Pulmonary artery endothelial cell (primary cell): Measurements from ENCODE around the gene POU6F1. TPM values are rescaled to one million over a fixed set of nuclear protein-coding genes. Genes with fewer than 3 reads are reported as not detected.

ENCODE experiments used
- DNase-seq: peaks from one replicate; pipeline ENCODE4 v3.0.0-alpha.2; 2011; ENCODE audit warnings: low read depth, low spot score
- total RNA-seq: library from RNA; depleted of rRNA; stranded (reverse); fragments of >200 nt; gene quantifications from 2 replicates; pipeline ENCODE4 v1.2.3, GENCODE V29; 2014

The POU6F1 gene
- total RNA-seq, 1 donor from 2014 or later, result 1.3 TPM

DNA sequence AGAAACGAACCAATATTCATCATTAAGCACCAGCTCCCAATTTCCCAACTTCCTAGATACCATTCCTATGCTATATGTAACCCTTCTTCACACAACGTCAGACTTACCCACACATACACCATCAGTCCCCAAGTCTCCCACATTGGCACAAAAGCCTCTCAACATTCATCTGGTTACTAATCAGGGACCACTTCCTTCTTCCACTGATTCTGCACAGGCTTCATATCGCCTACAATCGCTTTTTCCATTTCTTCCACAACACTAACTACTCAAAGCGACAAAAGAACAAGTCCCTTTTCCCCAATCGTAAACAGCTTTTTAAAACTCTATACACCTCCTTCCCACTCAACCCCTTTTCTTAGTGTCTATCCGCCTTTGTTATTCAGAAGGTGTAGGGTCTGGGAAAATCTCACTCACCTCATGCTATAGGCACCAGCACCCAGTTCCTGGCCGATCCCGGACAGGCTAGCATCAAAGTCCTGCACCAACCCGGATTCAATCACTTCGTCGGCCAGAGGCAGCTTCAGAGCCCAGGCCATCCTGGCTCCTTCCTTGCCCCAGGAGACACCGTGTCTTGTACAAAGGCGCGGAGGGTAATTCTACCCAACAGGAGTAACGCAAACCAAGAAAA, 45.9 kb downstream of the POU6F1 start:
- no peak for DNase-seq

DNA sequence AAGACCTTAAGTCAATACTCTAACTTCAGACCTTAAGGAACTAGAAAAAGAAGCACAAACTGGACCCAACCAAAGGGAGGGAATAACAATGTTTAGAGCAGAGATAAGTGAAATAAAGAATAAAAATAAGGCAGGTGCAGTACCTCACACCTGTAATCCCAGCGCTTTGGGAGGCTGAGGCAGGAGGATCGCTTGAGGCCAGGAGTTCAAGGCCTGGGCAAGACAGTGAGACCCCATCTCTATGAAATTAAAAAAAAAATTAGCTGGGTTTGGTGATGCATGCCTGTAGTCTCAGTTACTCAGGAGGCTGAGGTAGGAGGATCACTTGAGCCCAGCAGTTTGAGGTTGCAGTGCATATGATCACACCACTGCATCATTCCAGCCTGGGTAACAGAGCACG, 54.1 kb downstream of the POU6F1 start:
- DNase-seq, result no peak

DNA sequence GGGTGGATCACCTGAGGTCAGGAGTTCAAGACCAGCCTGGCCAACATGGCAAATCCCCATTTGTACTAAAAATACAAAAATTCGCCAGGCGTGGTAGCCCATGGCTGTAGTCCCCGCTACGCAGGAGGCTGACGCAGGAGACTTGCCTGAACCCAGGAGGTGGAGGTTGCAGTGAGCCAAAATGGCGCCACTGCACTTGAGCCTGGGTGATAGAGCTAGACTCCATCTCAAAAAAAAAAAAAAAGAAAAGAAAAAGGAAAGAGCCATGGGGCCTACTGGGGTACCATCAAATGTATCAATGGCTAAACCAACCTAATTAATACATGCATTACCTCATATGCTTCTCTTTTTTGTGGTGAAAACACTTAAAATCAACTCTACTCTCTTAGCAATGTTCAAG, 55.6 kb downstream of the POU6F1 start:
- no peak for DNase-seq

DNA sequence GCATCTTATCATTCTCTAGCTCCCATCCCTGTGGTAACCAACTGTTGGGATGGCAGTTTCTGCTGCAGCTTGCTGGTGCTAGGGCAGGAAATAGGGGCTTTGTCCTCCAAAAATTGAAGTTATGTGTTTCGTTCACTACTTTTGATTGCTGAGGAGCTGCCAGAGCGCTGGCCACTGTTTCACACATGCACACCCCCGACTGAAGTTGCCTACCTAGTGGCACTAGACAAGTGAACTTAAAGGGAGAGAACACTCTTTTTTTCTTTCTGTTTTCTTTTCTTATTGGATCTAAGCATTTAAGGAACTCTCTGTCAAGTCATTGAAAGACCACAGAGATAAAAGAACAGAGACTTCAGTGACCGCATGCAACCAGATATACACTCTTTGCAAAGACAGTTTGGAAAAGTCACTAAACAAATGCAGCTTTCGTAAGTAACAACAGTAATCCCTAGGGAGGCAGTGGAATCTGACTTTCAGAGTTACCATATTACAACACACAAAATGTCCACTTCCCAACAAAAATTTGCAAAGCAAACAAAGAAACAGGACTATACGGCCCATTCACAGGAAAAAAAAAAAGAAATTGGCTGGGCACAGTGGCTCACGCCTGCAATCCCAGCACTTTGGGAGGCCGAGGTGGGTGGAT, 56.9 kb downstream of the POU6F1 start:
- no peak for DNase-seq

DNA sequence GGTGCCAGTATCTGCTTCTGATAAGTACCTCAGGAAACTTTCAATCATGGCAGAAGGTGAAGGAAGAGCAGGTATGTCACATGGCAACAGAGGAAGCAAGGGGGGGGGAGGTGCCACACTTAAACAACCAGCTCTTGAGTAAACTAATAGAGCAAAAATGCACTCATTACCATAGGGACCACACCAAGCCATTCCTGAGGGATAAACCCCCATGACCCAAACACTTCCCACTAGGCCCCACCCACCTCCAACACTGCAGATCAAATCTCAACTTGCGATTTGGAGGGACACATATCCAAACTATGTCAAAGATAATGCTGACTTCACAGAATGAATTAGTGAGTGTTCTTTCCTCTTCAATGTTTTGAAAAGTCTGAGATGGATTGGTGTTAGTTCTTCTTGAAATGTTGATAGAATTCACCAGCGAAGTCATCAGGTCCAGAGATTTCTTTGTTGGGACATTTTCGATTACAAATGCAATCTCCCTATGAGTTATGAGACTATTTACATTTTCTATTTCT, 61.6 kb downstream of the POU6F1 start:
- no peak for DNase-seq

DNA sequence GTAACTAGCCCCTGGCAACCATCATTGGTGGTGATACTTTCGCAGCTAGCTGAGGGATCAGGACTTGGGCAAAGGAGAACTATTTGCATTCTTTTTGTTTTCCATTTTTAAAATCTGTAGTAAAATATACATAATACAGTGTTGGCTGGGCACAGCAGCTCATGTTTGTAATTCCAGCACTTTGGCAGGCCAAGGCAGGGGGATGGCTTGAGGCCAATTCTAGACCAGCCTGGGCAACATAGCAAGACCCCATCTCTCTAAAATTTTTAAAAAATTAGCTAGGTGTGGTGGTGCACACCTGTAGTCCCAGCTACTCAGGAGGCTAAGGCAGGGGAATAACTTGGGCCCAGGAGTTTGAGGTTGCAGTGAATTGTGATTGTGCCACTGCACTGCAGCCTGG, 64.9 kb downstream of the POU6F1 start:
- DNase-seq, result no peak

DNA sequence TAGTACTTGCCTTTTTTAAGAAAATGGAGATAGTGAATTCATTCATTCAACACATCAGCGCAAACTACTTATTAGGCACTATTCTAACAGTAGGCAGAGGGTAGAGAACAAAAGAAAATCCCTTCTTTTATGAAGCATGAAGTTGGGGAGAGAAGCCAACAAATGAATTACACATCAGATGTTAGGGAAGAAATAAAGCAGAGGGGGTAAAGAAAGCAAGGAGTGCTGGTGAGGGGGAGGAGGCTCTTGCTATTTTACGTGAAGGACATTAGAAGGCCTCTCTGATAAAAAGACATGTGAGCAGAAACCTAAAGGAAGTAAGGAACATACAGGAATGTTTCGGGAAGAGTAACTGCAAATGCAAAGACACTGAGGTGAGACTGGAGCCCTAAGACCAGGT, 67.1 kb downstream of the POU6F1 start:
- no peak for DNase-seq

DNA sequence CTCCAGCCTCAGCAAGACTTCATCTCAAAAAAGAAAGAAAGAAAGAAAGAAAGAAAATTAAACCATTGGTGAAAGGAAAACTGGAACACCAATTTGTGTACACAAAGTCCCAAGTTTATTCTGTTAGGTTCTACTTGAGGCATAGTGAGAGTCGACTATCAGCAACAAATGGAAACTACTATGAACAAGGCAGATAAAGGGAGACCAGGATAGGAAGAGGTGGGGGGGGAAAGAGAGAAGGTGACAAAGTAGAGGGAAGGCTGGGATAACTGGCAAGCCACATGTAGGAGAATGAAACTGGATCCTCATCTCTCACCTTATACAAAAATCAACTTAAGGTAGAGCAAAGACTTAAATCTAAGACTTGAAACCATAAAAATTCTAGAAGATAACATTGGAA, 70.6 kb downstream of the POU6F1 start:
- no peak for DNase-seq

DNA sequence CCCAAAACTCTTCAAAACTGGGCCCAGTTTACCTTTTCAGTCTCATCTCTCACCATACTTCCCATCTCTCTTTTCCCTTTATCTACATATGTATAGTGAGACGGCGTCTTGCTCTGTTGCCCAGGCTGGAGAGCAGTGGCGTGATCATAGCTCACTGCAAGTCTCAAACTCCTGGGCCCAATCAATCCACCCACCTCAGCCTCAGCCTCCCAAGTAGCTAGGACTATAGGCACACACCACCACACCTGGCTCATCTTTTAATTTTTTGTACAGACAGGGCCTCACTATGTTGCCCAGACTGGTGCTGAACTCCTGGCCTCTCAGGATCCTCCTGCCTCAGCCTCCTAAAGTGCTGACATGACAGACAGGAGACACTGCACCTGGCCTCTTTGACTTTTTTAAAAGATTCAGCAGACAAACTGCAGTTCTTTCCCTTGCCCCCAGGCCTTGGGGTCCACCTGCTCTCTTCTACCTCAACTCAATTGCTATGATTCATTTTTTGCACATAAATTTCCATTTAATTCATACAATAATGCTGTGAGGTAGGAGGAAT, 78.5 kb downstream of the POU6F1 start:
- no peak for DNase-seq

Other genes starting within 250 kb of the POU6F1 start
- 56.5 and 70.4 TPM in 2 replicates for gene SLC11A2, start 191.7 kb downstream of the POU6F1 start, total RNA-seq
- 27.0 and 30.7 TPM in 2 replicates for gene LETMD1, start 169.7 kb downstream of the POU6F1 start, total RNA-seq
- 15.8 and 23.8 TPM in 2 replicates for gene CSRNP2, start 134.5 kb downstream of the POU6F1 start, total RNA-seq
- gene TFCP2, start 44.9 kb downstream of the POU6F1 start, total RNA-seq, result 9.4 and 10.3 TPM in 2 replicates
- gene DAZAP2, start 20.8 kb upstream of the POU6F1 start, total RNA-seq, result 80.1 and 118 TPM in 2 replicates
- gene SMAGP, start 52.4 kb upstream of the POU6F1 start, total RNA-seq, result 12.3 and 17.9 TPM in 2 replicates
- gene BIN2, start 106.1 kb upstream of the POU6F1 start, total RNA-seq, result not detected in 2 replicates
- gene CELA1, start 128.6 kb upstream of the POU6F1 start, total RNA-seq, result not detected in 2 replicates
- 75.0 and 112 TPM in 2 replicates for gene GALNT6, start 173.3 kb upstream of the POU6F1 start, total RNA-seq
- 3.7 and 5.1 TPM in 2 replicates for gene SLC4A8, start 206.8 kb upstream of the POU6F1 start, total RNA-seq